GM23338 (cell line): ENCODE measurements around the gene FHIT. TPM values are rescaled to one million over a fixed set of nuclear protein-coding genes. Genes with fewer than 3 reads are reported as not detected.

Experiments used
- ATAC-seq: fragments of 200-7000 bp; cut with Tn5 transposase; 3 replicates; pipeline ENCODE4 v1.9.1; 2020
- DNase-seq: peaks from one replicate; pipeline ENCODE4 v3.0.0-alpha.2; 2015; ENCODE audit warnings: low spot score
- H2AFZ ChIP-seq: fragments of 200-600 bp; sonication (generic); 2 replicates; pipeline ENCODE4 v1.8.0; 2016; ENCODE audit warnings: antibody characterized with exemption, mild to moderate bottlenecking, moderate library complexity
- H3F3A ChIP-seq: fragments of 200-600 bp; sonication (generic); replicated peaks from 2 replicates; pipeline ENCODE4 v1.8.0; 2017; ENCODE audit warnings: antibody characterized with exemption, mixed run types, low read depth
- H3K27ac ChIP-seq: fragments of 200-600 bp; sonication (generic); 2 replicates; pipeline ENCODE4 v1.6.1; 2016; ENCODE audit warnings: low read depth
- H3K27me3 ChIP-seq: fragments of 200-600 bp; sonication (generic); 2 replicates; pipeline ENCODE4 v1.8.0; 2016; ENCODE audit warnings: mild to moderate bottlenecking, mixed run types, moderate library complexity; ENCODE audit not compliant: insufficient read depth
- H3K36me3 ChIP-seq: fragments of 200-600 bp; sonication (generic); 2 replicates; pipeline ENCODE4 v1.8.0; 2016; ENCODE audit warnings: mild to moderate bottlenecking; ENCODE audit not compliant: insufficient read depth
- H3K4me1 ChIP-seq: fragments of 200-600 bp; sonication (generic); 2 replicates; pipeline ENCODE4 v1.8.0; 2016; ENCODE audit warnings: mild to moderate bottlenecking, moderate library complexity; ENCODE audit not compliant: insufficient read depth
- H3K4me2 ChIP-seq: fragments of 200-600 bp; sonication (generic); 2 replicates; pipeline ENCODE4 v1.7.1; 2017; ENCODE audit warnings: mixed run types
- H3K4me3 ChIP-seq: fragments of 200-600 bp; sonication (generic); 2 replicates; pipeline ENCODE4 v1.6.1; 2016; ENCODE audit warnings: mixed run types
- H3K79me2 ChIP-seq: fragments of 200-600 bp; sonication (generic); replicated peaks from 2 replicates; pipeline ENCODE4 v1.8.0; 2017; ENCODE audit warnings: mild to moderate bottlenecking; ENCODE audit not compliant: insufficient read depth
- H3K9me2 ChIP-seq: fragments of 200-600 bp; sonication (generic); 2 replicates; pipeline ENCODE4 v1.8.0; 2017; ENCODE audit not compliant: insufficient read depth
- H4K20me1 ChIP-seq: fragments of 200-600 bp; sonication (generic); replicated peaks from 2 replicates; pipeline ENCODE4 v1.8.0; 2017; ENCODE audit warnings: mild to moderate bottlenecking; ENCODE audit not compliant: insufficient read depth
- H3K27ac Mint-ChIP-seq: 2 replicates; pipeline ENCODE4 v1.8.0; 2020; ENCODE audit warnings: inconsistent platforms, mild to moderate bottlenecking, moderate library complexity, mixed read lengths
- H3K27me3 Mint-ChIP-seq: 3 replicates; pipeline ENCODE4 v1.8.0; 2022; ENCODE audit warnings: low read depth, mild to moderate bottlenecking, moderate library complexity, mixed read lengths, inconsistent platforms; ENCODE audit not compliant: insufficient read depth, poor library complexity
- H3K36me3 Mint-ChIP-seq: 3 replicates; pipeline ENCODE4 v1.8.0; 2021; ENCODE audit warnings: low read depth, mild to moderate bottlenecking, inconsistent platforms, moderate library complexity, mixed read lengths
- H3K4me1 Mint-ChIP-seq: 3 replicates; pipeline ENCODE4 v1.8.0; 2020; ENCODE audit warnings: mild to moderate bottlenecking, inconsistent platforms, mixed read lengths
- H3K4me3 Mint-ChIP-seq: 3 replicates; pipeline ENCODE4 v1.8.0; 2021; ENCODE audit warnings: moderate library complexity, mild to moderate bottlenecking, inconsistent platforms, mixed read lengths
- H3K9me3 Mint-ChIP-seq: 3 replicates; pipeline ENCODE4 v1.8.0; 2020; ENCODE audit warnings: moderate library complexity, mild to moderate bottlenecking, inconsistent platforms, mixed read lengths
- EZH2 ChIP-seq: fragments of 200-600 bp; sonication (generic); IDR thresholded peaks from one replicate; pipeline ENCODE4 v1.8.0; 2017; ENCODE audit warnings: antibody characterized with exemption, mild to moderate bottlenecking, low read depth; ENCODE audit not compliant: unreplicated experiment
- EZH2phosphoT487 ChIP-seq: fragments of 200-600 bp; sonication (generic); IDR thresholded peaks from one replicate; pipeline ENCODE4 v1.8.1; 2018; ENCODE audit warnings: antibody characterized with exemption; ENCODE audit not compliant: unreplicated experiment
- JUNB ChIP-seq: IDR thresholded peaks from one replicate; pipeline ENCODE4 v1.6.1; 2016; ENCODE audit warnings: antibody characterized with exemption; ENCODE audit not compliant: unreplicated experiment
- NANOG ChIP-seq: IDR thresholded peaks from 2 replicates; pipeline ENCODE4 v1.6.1; 2016; ENCODE audit warnings: antibody characterized with exemption, borderline replicate concordance
- STAT1 ChIP-seq: IDR thresholded peaks from one replicate; pipeline ENCODE4 v1.6.1; 2016; ENCODE audit warnings: antibody characterized with exemption; ENCODE audit not compliant: unreplicated experiment
- ZNF114 ChIP-seq: fragments of 250-450 bp; sonication (Bioruptor Pico); IDR thresholded peaks from 2 replicates; pipeline ENCODE4 v1.5.0; 2020; ENCODE audit warnings: mild to moderate bottlenecking, moderate library complexity
- ZNF331 ChIP-seq: fragments of 250-450 bp; sonication (Bioruptor Pico); IDR thresholded peaks from 2 replicates; pipeline ENCODE4 v1.5.0; 2020; ENCODE audit warnings: low read depth, mild to moderate bottlenecking, moderate library complexity
- polyA plus RNA-seq: library from polyadenylated mRNA; unstranded; fragments of >200 nt; fragmentation: Nextera tagmentation; extraction: Ambion mirVana; gene quantifications from 2 replicates; pipeline ENCODE4 v1.2.1, GENCODE V29; 2016
- total RNA-seq: library from RNA; depleted of rRNA; stranded (reverse); fragments of >200 nt; shearing (Covaris generic); gene quantifications from 2 replicates; pipeline ENCODE4 v1.2.3, GENCODE V29; 2014
- TF ChIP-seq, protein P1 (sequence below): IDR thresholded peaks from 2 replicates; pipeline ENCODE4 v1.6.1; 2016; ENCODE audit warnings: antibody characterized with exemption
- TF ChIP-seq, protein P2 (sequence below), 2 experiments: fragments of 200-600 bp in 1 of 2; sonication (generic) in 1 of 2; conservative IDR thresholded peaks; 2 replicates each; pipeline versions ENCODE4 v1.5.1 to v1.6.1; 2016 to 2017; ENCODE audit warnings: antibody characterized with exemption in 2 of 2, low read depth in 2 of 2, mild to moderate bottlenecking in 2 of 2, moderate library complexity in 1 of 2

The FHIT gene
- total and polyA plus RNA-seq, 2 experiments from 2014 or later, result 3.0 to 8.3 TPM

DNA sequence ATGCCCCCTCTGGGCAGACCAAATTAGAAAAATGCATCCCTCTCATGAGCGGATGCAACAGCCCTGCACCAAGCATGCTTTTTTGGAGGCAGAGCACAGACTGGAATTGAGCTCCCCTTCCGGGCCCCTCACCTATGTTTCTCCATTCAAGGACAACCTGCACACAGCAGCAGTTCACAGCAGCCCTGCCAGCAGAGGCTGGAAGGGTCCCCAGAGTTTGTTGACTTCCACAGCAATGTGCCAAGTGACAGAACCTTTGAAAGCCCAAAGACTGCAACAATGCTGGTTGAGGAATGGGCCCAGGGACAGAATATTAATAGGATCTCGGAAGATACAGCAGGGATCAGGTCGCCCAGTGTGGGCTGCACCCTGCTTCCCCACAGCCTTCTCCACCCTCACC is 650.4 kb downstream of the FHIT start:
- Histone ChIP-seq H3K79me2 (no peaks in the 10 kb centered on the region), H3K36me3 (no peaks in the 10 kb centered on the region), H3K4me3 (no peak overlapping the region), H4K20me1 (no peaks in the 10 kb centered on the region), H2AFZ (peak overlapping the region; percentile 64; the same call in 1 of the 2 replicates), H3K9me2 (0 out of 2 replicates have a peak, but pooled peaks cover 6% of the 10 kb centered on the region), H3K27ac (no peak overlapping the region), H3K27me3 (no peaks in the 10 kb centered on the region), H3K4me1 (peaks cover 15% of the 10 kb centered on the region), H3F3A (no peaks in the 10 kb centered on the region), H3K4me2 (no peak overlapping the region)
- Mint-ChIP-seq H3K4me1 (peaks cover 24% of the 10 kb centered on the region), H3K4me3 (no peak overlapping the region), H3K27ac (no peak overlapping the region), H3K27me3 (no peaks in the 10 kb centered on the region), H3K9me3 (no peaks in the 10 kb centered on the region), H3K36me3 (no peaks in the 10 kb centered on the region)
- TF ChIP-seq JUNB, result no peak
- TF ChIP-seq, protein P1, sequence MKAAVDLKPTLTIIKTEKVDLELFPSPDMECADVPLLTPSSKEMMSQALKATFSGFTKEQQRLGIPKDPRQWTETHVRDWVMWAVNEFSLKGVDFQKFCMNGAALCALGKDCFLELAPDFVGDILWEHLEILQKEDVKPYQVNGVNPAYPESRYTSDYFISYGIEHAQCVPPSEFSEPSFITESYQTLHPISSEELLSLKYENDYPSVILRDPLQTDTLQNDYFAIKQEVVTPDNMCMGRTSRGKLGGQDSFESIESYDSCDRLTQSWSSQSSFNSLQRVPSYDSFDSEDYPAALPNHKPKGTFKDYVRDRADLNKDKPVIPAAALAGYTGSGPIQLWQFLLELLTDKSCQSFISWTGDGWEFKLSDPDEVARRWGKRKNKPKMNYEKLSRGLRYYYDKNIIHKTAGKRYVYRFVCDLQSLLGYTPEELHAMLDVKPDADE, result no peak
- no peak for TF ChIP-seq ZNF331 (CRISPR knock-in tag)
- no peak for TF ChIP-seq EZH2phosphoT487
- TF ChIP-seq EZH2, result no peak
- no peak for TF ChIP-seq NANOG
- TF ChIP-seq, protein P2, sequence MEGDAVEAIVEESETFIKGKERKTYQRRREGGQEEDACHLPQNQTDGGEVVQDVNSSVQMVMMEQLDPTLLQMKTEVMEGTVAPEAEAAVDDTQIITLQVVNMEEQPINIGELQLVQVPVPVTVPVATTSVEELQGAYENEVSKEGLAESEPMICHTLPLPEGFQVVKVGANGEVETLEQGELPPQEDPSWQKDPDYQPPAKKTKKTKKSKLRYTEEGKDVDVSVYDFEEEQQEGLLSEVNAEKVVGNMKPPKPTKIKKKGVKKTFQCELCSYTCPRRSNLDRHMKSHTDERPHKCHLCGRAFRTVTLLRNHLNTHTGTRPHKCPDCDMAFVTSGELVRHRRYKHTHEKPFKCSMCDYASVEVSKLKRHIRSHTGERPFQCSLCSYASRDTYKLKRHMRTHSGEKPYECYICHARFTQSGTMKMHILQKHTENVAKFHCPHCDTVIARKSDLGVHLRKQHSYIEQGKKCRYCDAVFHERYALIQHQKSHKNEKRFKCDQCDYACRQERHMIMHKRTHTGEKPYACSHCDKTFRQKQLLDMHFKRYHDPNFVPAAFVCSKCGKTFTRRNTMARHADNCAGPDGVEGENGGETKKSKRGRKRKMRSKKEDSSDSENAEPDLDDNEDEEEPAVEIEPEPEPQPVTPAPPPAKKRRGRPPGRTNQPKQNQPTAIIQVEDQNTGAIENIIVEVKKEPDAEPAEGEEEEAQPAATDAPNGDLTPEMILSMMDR (conservative IDR thresholded peaks at IDR 0.05; ENCODE audit: low read depth in 2 of 2), result no peak
- no peak for TF ChIP-seq STAT1
- TF ChIP-seq ZNF114 (CRISPR knock-in tag), result no peak
- no peak for ATAC-seq
- DNase-seq, result no peak

DNA sequence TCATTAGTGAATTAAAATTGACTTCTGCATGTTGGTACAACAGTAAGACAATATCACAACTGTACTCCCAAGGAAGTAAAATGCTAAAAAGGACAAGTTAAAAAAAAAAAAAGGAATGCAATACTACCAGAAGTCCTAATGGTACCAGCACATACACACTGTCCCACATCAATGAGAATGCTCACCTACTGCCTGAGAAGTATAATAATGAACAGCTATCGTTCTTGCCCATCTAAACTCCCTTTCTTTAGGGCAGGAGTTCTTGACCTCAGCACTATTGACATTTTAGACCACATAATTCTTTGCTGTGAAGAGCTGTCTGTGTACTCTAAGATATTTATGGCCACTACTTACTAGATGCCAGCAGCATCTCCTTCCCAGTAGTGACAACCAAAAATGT is 651.7 kb downstream of the FHIT start:
- Histone ChIP-seq H3K79me2 (no peaks in the 10 kb centered on the region), H3K27me3 (no peaks in the 10 kb centered on the region), H3K4me3 (no peak overlapping the region), H3F3A (no peaks in the 10 kb centered on the region), H3K4me1 (peaks cover 15% of the 10 kb centered on the region), H3K27ac (no peak overlapping the region), H3K9me2 (peaks cover 11% of the 10 kb centered on the region; the same call in 1 of the 2 replicates), H2AFZ (no peak overlapping the region), H4K20me1 (no peaks in the 10 kb centered on the region), H3K36me3 (no peaks in the 10 kb centered on the region), H3K4me2 (no peak overlapping the region)
- no peaks in the 10 kb centered on the region for H3K27me3 Mint-ChIP-seq
- TF ChIP-seq, protein P1, result no peak
- TF ChIP-seq JUNB, result no peak
- TF ChIP-seq, protein P2 (conservative IDR thresholded peaks at IDR 0.05; ENCODE audit: low read depth in 2 of 2), result no peak
- H3K9me3 Mint-ChIP-seq, result no peaks in the 10 kb centered on the region
- ATAC-seq (no peak), DNase-seq (no peak)
- H3K36me3 Mint-ChIP-seq, result no peaks in the 10 kb centered on the region
- peaks cover 24% of the 10 kb centered on the region for H3K4me1 Mint-ChIP-seq
- no peak overlapping the region for H3K27ac Mint-ChIP-seq
- no peak overlapping the region for H3K4me3 Mint-ChIP-seq
